NCI-H774 (cell line): ENCODE measurements around the gene TTC4.

Experiments
- DNase-seq: peaks from one replicate; lab custom pipeline; 2025; lab: John Stamatoyannopoulos, UW

The TTC4 gene

DNA sequence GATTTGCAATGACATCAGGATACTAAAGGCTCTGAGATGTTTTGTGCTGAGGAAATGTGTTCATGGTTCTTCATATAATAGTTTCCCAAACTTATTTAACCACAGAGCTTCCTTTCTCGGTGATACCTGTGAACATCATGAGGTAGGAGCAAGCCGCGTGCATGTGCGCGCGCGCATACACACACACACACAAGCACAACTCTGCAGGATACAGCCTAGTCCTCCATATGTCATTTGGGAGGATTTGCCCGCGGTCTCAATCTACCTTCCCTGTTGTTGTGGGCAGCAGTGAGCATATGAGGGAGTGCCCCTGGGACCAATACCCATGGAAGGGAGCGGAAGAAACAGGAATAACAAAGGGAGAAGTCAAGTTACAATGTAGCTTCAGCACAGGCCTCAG, 12.2 kb upstream of the TTC4 start:
- no peak for DNase-seq

DNA sequence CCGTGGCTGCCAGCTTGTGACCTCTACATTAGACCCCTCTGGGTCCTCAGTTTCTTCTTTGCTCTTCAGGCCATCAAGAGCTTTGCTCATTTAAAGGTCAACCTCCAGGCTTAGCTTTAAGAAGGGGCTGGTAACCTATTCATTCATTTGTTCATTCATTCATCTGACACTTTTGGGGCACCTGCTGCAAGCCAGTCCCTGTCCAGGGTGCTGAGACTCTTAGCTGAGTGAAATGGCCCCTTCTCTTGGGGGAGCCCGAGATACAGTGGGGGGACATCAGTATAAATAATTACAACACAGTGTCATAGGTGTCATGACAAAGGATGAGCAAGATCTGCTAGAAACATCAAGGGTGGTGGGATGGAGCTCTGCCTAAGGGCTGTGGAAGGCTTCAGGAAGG, 10.5 kb upstream of the TTC4 start:
- DNase-seq: no peak

DNA sequence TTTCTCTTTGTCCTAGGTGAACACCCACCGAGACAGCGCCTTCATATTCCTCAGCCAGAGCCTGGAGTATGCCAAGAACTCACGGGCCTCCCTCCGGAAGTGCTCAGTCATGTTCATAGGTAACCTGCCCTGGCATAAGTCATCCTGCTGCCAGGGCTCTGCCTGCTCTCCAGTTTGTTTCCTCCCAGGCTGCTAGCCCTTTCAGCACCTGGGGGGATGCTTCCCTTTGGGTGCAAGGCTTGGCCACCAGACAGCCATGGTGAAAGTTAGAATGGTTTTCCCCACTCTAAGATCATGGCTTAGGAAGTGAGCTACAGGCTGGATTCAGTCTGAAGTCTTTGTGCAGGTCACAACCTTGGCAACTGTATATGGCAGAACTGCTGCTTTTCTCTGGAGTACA, 9.2 kb upstream of the TTC4 start:
- DNase-seq: no peak

DNA sequence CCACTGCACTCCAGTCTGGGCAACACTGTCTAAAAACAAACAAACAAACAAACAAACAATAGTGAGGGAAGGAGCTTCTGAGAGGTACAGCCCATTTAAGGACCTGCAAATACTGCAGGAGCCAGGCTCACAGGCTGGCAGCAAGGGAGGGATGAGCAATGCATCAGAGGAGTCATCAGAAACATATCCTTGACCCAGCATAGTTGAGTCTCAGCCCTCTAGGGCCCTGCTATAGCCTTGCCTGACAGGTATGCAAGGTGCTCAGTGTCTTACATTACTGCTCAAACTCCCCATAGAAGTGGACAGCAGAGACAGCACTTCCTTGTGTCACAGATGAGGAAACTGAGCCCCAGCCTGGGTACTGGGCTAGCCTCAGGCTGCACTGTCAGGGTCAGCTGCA, 7.3 kb upstream of the TTC4 start:
- DNase-seq: no peak

DNA sequence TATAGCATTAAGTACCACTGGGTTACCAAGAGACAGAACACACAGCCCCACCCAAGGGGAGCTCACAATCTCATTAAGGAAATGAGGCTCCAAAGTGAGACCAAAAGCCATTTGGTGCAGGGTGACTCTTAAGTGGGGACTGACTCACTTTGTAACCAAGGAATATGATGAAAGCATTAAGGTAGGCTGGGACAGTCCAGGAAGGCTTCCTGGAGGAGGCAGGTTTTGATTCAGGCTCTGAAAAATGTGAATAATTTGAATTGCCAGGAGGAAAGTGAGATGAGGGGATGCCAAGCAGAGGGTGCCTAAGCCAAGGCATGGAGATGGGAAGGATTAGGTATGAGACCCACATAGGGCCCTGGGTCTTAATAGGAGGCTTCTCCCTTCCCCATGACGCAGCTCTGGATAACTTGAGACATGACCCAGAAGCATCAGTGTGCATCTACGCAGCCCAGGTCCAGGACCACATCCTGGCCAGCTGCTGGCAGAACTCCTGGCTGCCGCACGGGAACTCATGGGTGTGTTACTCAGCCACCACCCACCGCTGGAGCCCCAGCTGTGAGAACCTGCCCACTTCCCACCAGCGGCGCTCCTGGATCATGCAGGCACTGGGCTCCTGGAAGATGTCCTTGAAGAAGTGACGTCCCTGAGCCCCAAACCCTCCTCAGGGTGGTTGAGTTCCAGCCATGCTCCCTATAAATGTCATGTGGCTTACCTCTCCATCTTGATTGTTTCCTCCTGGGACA, 5.9 kb upstream of the TTC4 start:
- DNase-seq: no peak

DNA sequence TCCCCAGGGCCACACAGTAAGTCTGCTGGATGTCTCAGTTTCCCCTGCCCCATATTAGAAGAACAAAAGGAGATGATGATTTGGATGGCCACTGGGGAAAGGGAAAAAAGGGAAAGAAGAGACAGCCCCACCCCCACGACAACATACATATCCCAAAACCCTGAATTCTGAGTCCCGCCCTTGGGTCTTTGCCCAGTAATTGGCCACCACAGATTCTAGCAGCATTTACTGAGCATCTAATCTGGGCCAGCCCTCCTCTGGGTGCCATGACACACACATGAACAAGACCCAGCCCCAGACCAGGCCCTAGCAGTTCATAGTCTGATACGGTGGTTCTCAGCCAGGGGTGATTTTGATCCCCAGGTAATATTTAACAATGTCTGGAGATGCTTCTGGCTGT, 5.2 kb upstream of the TTC4 start:
- DNase-seq: no peak

DNA sequence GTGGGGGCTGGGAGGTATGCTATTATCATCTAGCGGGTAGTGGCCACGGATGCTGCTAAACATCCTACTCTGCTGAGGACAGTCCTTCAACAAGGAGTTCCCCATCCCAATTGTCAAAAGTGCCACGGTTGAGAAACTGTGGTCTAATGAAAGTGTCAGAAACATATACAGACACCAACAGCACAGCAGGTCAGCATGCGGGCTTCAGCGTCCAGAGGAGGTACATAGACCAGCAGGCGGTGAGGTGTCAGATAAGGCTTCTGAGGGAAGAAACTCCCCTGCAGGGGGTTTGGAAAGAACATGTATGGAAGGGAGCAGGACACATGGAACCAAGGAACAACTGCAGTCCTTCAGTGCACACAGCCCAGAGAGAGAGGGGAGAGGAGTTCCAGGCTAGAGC, 4.8 kb upstream of the TTC4 start:
- no peak for DNase-seq

DNA sequence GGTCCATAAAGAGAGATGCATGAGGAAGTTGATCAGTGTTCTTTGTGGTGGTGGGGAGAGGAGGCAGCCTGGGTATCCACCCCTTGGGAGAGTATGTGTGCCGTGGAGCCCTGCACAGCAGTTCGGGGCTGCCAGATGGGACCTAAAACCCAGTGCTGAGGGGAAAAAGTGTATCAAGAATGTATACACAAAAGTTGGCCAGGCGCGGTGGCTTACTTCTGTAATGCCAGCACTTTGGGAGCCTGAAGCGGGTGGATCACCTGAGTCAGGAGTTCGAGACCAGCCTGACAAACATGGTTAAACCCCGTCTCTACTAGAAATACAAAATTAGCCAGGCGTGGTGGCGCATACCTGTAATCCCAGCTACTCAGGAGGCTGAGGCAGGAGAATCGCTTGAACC, 4.1 kb upstream of the TTC4 start:
- DNase-seq: no peak

DNA sequence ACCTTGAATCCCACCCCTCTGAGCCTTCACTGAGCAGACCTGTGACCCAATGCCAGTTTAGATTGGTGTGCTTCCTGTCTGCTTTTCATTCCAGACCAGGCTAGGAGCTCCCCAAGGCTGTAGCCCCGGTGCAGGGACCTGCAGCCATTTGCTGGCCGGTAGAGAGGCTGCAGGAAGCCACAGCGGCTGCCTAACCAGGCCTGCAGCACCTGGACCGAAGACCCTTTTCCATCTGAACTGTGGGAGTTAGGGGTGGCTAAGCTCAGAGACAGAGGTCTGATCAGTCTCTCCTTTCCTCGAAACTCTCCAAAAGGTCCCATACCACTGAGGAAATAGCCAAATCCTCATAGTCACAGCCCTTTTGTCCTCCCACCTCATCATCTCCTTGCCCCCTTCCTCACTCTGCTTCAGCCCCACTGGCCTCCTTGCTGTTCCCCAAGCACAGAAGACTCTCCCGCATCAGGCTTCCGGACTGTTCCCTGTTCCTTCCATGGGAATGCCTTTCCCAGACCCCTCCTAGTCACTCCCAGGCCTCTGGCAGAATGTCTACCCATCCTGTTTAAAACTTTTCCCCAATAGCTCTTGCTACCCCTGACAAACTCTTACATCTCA, 674 bp upstream of the TTC4 start:
- no peak for DNase-seq

DNA sequence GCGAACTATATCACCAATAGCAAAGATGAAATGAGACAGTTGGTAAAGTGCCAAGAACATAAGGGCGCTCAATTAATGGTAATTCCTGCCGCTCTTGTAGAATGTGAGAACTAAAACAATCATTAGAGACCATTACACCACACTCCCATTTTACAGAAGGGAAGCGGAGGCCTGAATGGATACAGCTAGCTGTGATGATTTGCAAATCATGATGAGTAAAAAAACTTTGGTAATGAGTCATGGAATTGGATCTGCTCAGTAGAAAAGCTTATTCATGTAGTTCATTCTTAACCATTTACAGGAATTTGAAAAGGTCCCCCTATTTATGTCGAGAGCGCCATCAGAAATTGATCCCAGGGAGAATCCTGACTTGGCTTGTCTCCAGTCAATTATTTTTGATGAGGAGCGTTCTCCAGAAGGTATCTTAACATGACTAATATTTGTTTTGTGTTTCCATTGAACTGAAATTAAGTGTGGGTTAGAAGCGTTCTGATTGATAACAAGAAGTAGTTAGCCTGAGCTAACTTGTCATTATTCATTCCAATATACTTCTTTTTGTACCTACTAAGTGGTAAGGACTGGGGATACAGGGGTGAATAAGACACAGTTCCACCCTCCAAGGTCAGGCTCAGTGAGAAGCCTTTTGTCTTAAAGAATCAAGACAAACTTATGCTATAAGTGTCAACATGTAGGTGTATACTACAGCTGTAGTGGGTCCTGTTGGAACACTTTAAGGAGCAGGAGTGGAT, 812 bp downstream of the TTC4 start:
- no peak for DNase-seq

DNA sequence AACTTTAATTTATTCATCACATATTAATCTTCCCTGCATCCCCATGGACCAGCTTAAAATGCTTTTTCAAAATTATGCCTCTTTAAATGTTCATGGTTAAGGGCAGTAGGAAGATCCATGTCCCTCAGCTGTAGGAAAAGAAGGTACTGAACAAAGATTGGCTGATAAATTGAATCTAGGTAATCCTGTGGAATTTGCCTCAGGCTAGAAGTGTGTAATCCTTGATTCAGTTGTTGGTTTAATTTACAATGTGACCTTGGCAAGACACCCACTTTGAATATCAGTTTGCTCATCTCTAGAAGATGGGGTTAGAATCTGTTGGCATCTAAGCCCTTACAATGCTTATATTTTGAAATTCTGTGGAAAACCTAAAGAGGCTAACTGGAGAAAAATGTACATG, 6.1 kb downstream of the TTC4 start:
- no peak for DNase-seq

DNA sequence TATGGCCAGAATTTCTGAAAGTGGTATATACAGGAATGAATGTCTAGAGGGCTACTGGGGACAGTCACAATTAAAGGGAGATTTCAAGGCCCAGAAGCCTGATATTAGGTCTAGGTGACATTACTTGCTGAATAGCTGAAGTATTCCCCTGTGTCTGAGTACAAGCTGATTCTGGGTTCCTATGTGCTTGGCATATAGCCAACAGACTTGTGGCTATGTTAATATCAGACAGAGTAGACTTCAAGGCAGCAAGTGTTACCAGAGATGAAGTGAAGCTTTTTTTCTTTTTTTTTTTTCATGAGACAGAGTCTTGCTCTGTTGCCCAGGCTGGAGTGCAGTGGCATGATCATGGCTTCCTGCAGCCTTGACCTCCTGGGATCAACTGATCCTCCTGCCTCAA, 8.3 kb downstream of the TTC4 start:
- no peak for DNase-seq

DNA sequence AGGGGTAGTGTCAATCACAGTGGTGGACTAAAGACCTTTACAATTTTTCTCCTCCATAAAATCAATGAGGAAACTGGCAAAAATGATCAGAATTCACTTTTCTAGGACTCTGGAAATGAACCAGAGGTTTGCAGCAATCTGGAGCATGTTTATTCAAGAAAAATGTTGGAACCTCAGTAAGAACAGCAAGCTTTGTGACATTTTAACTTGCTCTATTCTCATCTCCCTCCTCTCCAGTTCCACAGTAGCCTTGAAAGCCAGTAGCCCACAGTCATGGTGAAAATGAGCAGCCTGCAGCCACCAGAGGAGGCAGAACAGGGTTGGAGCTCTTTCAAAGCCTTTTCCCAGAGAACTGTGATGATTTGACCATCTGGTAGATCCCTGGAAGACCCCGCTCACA, 9.1 kb downstream of the TTC4 start:
- DNase-seq: no peak

DNA sequence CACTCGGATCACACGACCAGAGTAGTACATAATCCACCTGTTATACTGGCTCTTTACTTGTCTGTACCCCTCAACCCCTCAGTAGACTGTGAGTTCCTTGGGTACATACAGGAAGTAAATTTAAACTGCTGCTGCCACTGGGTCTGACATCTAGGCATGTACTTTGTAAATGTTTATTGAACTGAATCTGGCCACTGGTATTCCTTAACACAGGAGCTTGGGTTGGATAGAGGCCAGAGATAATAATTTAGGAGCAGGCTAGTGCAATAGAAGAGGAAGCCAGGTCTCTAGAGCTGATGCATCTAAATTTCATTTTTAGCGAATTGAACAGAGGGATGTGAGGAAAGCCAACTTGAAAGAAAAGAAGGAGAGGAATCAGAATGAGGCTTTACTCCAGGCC, 12.4 kb downstream of the TTC4 start:
- no peak for DNase-seq

DNA sequence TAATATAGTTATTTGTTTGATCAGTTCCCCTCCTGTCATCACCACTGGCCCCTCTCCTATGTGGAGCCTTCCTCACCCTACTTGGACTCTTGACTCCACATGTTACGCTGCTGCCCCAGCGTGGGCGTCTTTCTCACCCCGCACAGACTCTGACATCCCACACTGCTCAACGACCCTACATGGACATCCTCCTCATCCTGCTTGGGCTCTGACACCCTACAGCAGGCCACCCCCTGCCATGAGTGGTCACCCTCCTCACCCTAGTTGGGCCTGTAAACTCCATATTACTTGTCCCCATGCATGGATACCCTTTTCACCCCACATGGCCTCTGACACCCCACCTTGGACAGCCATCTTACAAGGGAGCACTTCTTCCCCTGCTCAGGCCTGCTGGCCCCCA, 21.0 kb downstream of the TTC4 start:
- no peak for DNase-seq

DNA sequence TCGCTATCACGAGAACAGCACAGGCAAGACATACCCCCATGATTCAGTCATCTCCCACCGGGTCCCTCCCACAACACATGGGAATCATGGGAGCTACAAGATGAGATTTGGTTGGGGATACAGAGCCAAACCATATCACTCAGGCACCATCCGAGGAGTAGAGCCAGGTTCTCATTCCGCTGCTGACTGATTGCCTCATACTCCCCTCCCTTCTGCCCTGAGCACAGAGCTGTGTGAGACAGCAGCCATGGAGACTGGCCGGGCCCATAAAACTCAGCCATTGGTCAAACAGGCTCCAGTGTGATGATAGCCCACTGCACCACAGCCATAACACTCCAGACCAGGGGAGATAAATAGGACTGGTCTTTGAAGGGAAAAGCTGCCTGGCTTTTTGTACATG, 22.6 kb downstream of the TTC4 start:
- DNase-seq: no peak

DNA sequence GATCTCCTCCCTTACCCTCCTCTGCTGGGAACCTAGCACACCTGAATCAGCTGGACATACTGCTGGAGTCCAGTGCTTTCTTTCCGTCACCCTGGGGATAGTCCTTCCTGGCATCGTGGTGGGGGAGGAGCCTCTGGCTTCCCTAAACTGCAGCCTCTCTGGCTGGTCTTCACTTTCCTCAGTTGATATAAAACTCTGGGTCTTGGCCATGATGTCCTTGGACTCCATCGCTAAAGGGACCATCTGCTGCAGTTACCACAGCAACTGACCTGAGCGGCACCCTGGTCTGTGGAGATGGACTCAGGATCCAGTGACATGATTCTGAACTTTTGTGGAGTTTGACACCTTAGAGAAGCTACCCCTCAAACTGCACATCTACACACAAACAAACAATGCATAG, 25.9 kb downstream of the TTC4 start:
- DNase-seq: no peak

DNA sequence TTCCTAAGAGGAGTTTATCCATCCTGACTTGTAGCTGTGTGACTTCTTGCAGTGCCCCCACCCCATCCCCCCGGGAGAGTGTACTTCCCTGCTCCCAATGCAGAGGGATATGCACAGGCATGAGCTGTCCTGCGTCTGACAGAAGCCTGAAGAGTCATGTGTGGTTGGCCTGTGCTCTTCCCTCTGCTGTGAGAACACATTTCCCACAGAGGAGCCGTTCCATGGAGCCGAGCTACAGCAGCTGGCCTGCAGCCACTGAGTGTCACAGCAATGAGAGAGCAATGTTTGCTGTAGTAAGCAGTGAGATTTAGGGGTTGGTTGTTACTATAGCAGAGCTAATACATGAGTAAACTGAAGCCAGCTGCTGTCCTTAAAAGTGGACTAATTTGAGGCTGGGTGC, 26.6 kb downstream of the TTC4 start:
- no peak for DNase-seq

DNA sequence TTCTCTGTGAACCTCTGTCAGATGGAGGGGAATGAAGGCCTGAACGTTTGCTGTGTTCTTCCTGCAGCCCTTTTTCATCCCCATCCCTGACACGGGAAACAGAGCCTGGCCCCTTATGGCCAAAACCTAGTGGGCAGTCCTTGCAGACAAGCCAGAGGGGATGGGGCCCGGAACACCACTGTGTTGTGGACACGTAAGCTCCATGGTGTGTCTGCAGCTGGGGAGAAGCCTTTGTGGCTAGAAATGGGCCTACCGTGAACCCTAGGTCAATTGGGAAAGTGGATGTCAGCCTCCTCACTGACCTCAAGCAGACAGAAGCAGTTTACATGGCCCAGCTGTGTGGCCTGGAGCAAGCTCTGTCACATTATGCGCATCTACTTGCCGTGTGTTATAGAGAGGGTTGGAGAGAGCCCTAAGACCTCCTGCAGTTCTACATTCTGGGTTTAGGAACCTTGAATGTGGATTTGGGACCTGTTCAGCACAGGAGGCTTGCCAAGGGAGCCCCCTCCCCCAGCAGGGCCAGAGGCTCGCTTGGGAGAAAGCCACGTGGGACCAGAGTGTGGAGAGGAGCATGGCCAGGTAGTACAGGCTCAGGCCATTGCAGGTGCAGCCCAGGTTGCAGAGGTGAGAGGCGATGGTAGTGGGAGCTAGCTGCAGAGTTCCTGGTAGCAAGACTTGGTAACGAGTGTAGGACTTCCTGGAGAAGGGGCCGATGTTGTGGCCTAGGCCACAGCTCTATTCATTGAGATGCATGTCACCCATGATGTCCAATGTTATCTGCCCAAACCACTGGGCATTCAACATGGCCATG, 28.0 kb downstream of the TTC4 start:
- no peak for DNase-seq

DNA sequence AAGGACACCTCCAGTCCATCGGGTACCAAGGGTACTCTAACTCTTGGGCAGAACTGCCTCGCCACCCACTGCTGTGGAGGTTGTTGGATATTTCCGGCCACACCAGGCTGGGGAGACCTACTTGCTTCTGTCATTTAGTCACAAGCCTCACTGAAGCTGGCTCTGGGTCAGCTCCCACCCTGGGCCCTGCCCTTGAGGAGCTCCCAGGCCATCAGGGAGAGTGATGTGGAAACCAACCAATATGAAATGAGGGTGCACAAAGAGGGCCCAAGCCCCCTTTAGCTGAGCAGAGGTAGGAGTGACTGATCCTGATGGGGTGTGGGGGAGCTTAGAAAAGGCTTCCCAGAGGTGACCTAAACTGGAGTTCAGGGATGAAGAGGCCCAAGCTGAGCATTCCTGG, 29.0 kb downstream of the TTC4 start:
- no peak for DNase-seq

DNA sequence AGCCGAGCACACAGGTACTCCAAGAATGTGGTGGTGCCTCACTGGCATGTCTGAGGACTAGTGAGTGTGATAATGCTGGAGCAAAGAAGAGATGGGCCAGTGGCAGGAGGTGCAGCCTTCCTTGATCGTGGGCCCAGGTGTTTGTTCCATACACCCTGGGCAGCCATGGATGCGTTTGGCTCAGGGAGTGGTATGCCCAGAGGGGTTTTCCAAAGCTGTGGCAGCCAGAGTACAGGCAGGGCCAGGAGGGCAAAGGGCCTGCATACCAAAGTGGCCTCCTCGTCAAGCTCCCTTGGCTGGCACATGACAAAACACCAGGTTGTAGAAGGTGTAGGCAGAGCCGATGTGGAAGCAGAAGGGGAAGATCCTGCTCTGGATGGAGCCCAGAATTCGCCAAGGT, 29.6 kb downstream of the TTC4 start:
- DNase-seq: no peak

DNA sequence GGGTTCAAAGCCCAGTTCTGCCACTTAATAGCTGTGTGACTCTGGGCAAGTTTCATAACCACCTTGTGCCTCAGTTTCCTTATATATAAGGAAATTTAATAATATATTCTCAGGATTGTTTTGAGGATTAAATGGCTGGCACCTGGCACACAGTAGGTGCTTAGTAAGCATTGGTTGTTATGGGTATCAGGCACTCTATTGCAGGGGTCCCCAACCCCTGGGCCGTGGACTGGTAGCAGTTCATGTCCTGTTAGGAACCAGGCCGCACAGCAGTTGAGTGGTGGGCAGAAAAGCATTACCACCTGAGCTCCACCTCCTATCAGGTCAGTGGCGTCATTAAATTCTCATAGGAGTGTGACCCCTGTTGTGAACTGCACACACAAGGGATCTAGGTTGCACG, 30.2 kb downstream of the TTC4 start:
- no peak for DNase-seq
